ENCODE measurements around the gene ZBTB11. TPM values are rescaled to one million over a fixed set of nuclear protein-coding genes. Genes with fewer than 3 reads are reported as not detected.

ZBTB11 gene
- total RNA-seq, 1 experiment from 2014 or later = 31.3 TPM

DNA sequence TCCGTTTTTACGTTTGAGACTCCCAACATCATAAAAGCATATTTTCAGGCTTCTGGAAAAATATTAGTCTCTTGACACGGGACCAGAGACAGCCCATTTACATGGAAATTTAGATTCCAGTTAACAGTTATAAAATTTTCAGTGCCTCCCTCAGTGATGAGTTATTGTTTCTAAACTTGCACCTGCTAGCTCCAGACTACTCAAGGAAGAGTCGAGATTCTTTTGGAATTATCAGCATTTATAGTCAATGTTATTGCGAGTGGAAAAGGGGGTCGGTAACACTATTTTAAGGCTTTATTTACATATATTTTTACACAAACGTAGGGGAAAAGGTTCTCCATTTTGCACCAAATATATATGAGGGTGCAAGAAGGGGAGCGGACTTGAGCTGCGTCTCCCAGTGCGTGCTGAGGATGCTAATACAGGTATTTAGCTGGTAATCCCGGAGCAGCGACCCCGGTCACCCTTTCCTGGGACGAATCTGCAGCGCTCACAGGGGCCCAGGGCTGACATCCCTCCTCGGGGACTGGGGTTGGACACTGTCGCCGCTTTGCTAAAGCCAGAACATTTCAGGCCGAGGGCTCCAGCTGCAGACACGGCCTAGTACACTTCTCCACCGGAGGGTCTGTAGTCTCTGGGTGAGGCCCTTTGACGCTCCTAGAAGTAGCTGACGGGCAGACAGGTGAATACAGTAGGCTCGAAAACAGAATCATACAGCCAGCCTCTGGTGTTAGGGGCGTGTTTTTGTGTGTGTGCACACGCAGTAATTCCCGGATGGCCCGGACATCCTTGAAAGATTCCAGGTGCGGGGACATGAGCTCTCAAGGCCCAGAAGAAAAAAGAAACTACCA is 729 bp upstream of the ZBTB11 start:
- DNase-seq = peak in 1 of 2 experiments; percentile 36
- H3K27ac ChIP-seq = no peak overlapping the region
- no peaks in the 10 kb centered on the region for H3K9me3 ChIP-seq (replicated peaks)
- H3K27me3 ChIP-seq = no peaks in the 10 kb centered on the region
- peak overlapping the region; percentile 35 for H3K4me3 ChIP-seq
- H3K4me1 ChIP-seq = no peaks in the 10 kb centered on the region
- H3K36me3 ChIP-seq = peaks cover 29% of the 10 kb centered on the region

DNA sequence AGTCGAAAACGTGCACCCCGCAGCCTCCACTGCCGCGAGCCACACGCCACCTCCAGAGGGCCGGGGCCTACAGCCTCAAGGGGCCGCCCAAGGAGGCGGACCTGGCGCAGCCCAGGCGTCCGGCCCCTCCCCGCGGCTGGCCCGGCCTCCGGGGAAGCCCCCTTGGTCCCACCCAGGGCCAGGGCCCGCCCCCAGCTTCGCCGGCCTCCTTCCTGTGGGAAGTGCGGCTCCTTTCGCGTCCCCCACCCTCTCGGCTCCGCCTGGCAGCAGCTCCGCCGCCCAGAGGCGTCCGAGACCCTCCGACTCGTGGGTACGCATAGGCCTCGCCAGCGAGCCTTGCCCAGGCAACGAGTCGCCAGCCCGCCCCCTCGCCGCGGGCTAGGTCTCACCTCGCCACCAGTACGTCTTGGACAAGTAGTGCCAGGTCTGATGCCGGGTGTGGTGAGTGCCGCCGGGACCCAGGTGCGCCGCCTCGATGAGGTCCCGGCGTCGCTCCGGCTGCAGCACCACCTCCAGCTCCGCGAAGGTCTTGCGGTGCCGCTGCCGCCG is 642 bp downstream of the ZBTB11 start:
- no peaks in the 10 kb centered on the region for H3K27me3 ChIP-seq
- peak overlapping the region; percentile 77 for H3K4me3 ChIP-seq
- peak; percentile 99 for DNase-seq
- no peaks in the 10 kb centered on the region for H3K4me1 ChIP-seq
- H3K9me3 ChIP-seq (replicated peaks) = no peaks in the 10 kb centered on the region
- peaks cover 18% of the 10 kb centered on the region for H3K36me3 ChIP-seq
- H3K27ac ChIP-seq = peak overlapping the region; percentile 49

DNA sequence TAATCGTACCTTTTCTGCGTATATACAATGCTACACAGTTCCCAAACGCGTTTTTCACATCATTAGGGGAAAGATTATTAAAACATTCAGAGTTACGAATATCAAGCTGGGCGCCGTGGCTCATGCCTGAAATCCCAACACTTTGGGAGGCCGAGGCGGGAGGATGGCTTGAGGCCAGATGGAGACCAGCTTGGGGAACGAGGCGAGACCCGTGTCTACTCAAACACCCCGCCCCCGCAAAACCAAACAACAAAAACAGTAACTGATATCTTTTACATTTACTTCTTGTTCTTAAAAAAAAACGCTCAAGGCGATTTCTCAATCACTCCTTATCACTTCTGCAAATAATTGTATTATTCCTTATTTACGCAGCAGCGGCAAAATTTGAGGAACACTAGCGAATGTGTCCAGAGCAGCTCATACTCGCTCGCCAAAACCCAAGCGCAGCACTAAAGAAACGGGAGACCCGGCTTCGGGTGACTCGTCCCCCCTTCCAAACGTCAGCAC is 1.2 kb downstream of the ZBTB11 start:
- Histone ChIP-seq H3K27me3 (no peaks in the 10 kb centered on the region), H3K36me3 (peaks cover 18% of the 10 kb centered on the region), H3K4me1 (no peaks in the 10 kb centered on the region), H3K4me3 (peak overlapping the region; percentile 77), H3K9me3 (replicated peaks) (no peaks in the 10 kb centered on the region), H3K27ac (peak overlapping the region; percentile 10)
- DNase-seq = no peak

DNA sequence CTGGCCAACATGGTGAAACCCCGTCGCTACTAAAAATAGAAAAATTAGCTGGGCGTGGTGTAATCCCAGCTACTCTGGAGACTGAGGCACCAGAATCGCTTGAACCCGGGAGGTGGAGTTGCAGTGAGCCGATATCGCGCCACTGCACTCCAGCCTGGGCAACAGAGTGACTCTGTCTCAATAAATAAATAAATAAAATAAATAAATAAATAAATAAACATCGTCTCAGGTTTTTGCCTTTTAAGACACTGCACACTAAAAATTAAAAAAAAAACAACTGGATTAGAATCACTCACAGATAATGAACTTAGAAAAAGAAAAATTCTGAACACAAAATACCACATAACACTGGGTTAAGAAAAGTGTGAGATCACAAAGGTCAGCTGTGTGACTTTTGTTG is 2.4 kb downstream of the ZBTB11 start:
- Histone ChIP-seq H3K27ac (no peak overlapping the region), H3K4me3 (no peak overlapping the region), H3K4me1 (no peaks in the 10 kb centered on the region), H3K9me3 (replicated peaks) (no peaks in the 10 kb centered on the region), H3K36me3 (peaks cover 18% of the 10 kb centered on the region), H3K27me3 (no peaks in the 10 kb centered on the region)
- no peak for DNase-seq

DNA sequence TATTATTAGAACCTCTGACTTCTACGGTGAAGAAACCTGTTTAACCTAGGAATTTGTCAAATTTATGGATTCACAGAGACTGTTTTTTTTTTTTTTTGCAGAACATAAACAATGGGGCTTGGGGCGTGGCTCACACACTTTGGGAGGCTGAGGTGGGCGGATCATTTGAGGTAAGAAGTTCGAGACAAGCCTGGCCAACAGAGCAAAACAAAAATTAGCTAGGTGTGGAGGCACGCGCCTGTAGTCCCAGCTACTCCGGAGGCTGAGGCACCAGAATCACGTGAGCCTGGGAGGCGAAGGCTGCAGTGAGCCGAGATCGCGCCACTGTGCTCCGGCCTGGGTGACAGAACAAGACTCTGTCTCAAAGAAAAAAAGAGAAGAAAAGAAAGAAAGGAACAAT is 3.0 kb downstream of the ZBTB11 start:
- no peaks in the 10 kb centered on the region for H3K4me1 ChIP-seq
- peaks cover 20% of the 10 kb centered on the region for H3K36me3 ChIP-seq
- no peak overlapping the region for H3K27ac ChIP-seq
- H3K4me3 ChIP-seq = no peak overlapping the region
- no peaks in the 10 kb centered on the region for H3K27me3 ChIP-seq
- no peak for DNase-seq
- no peaks in the 10 kb centered on the region for H3K9me3 ChIP-seq (replicated peaks)

DNA sequence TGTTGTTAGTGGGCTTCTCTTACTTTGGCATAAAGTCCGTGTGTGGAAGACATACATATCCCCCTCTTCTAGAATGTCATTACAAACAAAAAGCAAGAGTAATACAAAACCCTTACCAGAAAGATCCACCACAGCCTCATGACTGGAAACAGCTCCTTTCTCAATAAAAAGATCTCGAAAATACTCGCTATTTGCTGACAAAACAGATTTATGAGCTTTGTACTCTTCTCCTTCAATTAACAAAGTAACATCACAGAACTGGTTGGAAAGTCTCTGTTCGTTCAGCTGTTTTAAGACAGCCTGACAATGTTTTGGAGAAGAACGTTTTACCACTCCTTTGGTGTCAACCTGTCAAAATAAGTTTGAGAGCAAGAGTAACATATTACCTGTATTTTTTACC is 5.9 kb downstream of the ZBTB11 start:
- H3K4me1 ChIP-seq = no peaks in the 10 kb centered on the region
- peaks cover 36% of the 10 kb centered on the region for H3K36me3 ChIP-seq
- no peak overlapping the region for H3K27ac ChIP-seq
- DNase-seq = no peak
- H3K9me3 ChIP-seq (replicated peaks) = no peaks in the 10 kb centered on the region; the same call in 1 of the 2 replicates
- no peak overlapping the region for H3K4me3 ChIP-seq
- no peaks in the 10 kb centered on the region for H3K27me3 ChIP-seq

DNA sequence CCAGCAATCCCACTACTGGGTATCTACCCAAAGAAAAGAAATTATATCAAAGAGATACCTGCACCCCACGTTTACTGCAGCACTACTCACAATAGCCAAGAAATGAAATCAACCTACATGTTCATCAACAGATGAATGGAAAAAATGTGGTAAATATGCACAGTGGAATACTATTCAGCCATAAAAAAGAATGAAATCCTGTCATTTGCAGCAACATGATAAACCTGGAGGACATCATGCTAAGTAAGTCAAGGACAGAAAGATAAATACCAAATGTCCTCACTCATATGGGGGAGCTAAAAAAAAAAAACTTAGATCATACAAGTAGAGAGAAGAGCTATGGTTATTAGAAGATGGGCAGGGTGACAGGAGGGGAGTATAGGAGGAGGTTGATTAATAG is 9.1 kb downstream of the ZBTB11 start:
- Histone ChIP-seq H3K4me1 (no peaks in the 10 kb centered on the region), H3K9me3 (replicated peaks) (no peaks in the 10 kb centered on the region; the same call in 1 of the 2 replicates), H3K27me3 (no peaks in the 10 kb centered on the region), H3K4me3 (no peak overlapping the region), H3K36me3 (peaks cover 64% of the 10 kb centered on the region), H3K27ac (no peak overlapping the region)
- no peak for DNase-seq

DNA sequence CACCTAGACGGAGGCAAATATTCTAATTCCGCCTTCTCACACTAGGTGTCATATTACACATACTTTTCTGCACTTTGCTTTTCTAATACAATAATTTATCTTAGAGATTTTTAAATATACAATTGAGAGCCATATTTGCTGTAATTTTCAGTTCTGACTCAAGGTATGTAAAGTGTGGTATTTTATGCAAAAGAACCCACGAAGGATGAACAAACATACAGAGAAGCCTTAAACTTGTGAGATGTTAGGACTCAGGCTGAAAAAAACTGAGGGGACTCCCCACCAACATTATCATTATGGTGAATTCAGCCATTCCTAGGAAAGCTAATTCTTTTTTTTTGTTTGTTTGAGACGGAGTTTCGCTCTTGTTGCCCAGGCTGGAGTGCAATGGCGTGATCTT is 9.6 kb downstream of the ZBTB11 start:
- DNase-seq = no peak
- H3K9me3 ChIP-seq (replicated peaks) = no peaks in the 10 kb centered on the region; the same call in 1 of the 2 replicates

DNA sequence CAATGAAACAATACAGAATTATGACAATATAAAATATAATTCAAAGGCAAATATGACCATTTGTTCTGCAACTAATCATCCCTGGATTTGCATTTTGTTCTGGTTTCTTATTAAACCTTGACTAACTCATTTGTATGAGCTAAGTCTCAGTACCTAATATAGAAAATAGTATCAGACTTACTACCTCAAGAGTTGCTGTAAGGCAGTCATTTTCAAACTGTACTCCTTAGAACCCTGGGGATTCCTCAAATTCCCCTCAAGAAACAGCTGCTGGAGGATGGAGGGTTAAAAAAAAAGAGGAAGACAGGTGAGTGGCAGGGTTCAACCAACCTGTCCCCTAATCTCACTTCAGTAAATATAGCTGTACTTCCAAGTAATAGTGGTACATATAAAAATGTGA is 11.1 kb downstream of the ZBTB11 start:
- peaks cover 70% of the 10 kb centered on the region for H3K36me3 ChIP-seq
- no peak for DNase-seq

More for the DNA sequence above, 9.6 kb downstream of the ZBTB11 start:
- Histone ChIP-seq H3K4me3 (no peak overlapping the region), H3K36me3 (peaks cover 66% of the 10 kb centered on the region), H3K4me1 (no peaks in the 10 kb centered on the region), H3K27ac (no peak overlapping the region), H3K27me3 (no peaks in the 10 kb centered on the region)

DNA sequence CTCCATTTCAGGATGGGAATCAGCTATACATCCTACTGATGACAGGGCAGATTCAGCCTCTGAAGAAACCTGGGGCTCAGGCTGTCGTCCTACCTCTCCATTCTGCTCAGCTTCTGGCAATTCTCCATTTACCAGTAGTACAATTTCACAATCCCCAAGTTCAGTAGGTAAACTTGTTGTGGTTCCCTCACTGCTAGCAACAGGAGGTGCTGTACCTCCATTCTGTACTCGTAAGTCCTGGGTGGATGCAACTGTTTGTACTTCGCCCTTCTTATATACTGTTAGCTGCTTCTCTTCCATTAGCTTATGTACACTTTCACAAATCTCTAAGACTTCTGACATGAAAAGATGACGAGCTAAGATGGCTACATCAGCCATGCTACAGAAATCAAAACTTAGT is 11.6 kb downstream of the ZBTB11 start:
- no peak overlapping the region for H3K27ac ChIP-seq
- no peak overlapping the region for H3K4me3 ChIP-seq
- no peaks in the 10 kb centered on the region; the same call in 1 of the 2 replicates for H3K9me3 ChIP-seq (replicated peaks)
- peaks cover 70% of the 10 kb centered on the region for H3K36me3 ChIP-seq
- no peak for DNase-seq
- no peaks in the 10 kb centered on the region for H3K4me1 ChIP-seq
- no peaks in the 10 kb centered on the region for H3K27me3 ChIP-seq

More for the DNA sequence above, 11.1 kb downstream of the ZBTB11 start:
- Histone ChIP-seq H3K27me3 (no peaks in the 10 kb centered on the region), H3K9me3 (replicated peaks) (no peaks in the 10 kb centered on the region; the same call in 1 of the 2 replicates), H3K27ac (no peak overlapping the region), H3K4me3 (no peak overlapping the region), H3K4me1 (no peaks in the 10 kb centered on the region)

DNA sequence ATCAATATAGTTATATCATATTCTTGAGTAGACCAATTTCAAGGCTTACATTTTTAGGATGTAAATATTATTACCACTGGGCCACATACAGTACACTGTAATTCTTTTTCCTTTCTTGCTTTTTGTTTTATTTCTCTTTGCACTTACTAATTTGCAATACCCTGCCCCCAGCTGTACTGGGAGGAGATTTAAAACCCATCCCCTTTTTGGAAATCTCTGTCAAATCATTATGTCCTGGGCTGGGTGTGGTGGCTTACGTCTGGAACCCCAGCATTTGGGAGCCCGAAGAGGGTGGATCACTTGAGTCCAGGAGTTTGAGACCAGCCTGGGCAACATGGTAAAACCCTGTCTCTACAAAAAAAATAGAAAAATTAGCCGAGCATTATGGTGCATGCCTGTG is 16.2 kb downstream of the ZBTB11 start:
- Histone ChIP-seq H3K4me1 (no peaks in the 10 kb centered on the region), H3K4me3 (no peak overlapping the region), H3K27me3 (no peaks in the 10 kb centered on the region), H3K36me3 (peaks cover 72% of the 10 kb centered on the region), H3K27ac (no peak overlapping the region), H3K9me3 (replicated peaks) (no peaks in the 10 kb centered on the region)
- DNase-seq = no peak

DNA sequence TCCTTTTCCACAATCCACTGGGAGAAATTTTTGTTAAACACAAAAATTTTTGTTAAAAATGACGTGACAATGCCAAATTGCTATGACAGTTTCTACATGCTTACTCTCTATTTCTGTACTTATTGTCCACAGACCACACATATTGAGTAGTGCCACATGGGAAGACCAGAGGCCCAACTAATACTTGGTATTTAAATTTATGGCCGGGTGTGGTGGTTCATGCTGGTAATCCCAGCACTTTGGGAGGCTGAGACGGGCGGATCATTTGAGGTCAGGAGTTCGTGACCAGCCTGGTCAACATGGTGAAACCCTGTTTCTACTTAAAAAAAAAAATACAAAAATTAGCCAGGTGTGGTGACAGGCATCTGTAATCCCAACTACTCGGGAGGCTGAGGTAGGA is 20.3 kb downstream of the ZBTB11 start:
- Histone ChIP-seq H3K4me3 (no peak overlapping the region), H3K4me1 (no peaks in the 10 kb centered on the region), H3K36me3 (peaks cover 65% of the 10 kb centered on the region), H3K27ac (no peak overlapping the region), H3K27me3 (no peaks in the 10 kb centered on the region), H3K9me3 (replicated peaks) (no peaks in the 10 kb centered on the region)
- DNase-seq = no peak

DNA sequence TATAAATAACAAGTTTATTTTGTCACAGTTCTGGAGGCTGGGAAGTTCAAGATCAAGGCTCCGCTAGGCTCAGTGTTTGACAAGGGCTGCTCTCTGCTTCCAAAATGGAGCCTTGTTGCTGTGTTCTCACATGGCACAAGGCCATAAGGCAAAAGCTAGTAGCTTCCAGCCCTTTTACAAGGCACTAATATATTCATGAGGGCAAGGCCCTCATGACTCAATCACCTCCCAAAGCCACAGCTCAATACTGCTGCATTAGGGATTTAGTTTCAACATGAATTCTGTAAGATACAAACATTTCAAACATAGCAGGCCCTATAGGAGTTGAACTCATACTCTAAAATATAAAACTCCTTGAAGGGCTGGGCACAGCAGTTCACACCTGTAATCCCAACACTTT is 30.2 kb downstream of the ZBTB11 start:
- no peak overlapping the region for H3K4me3 ChIP-seq
- peaks cover 33% of the 10 kb centered on the region for H3K36me3 ChIP-seq
- H3K27me3 ChIP-seq = no peaks in the 10 kb centered on the region
- H3K9me3 ChIP-seq (replicated peaks) = no peaks in the 10 kb centered on the region
- no peak for DNase-seq
- peaks cover 14% of the 10 kb centered on the region for H3K4me1 ChIP-seq
- H3K27ac ChIP-seq = no peak overlapping the region

DNA sequence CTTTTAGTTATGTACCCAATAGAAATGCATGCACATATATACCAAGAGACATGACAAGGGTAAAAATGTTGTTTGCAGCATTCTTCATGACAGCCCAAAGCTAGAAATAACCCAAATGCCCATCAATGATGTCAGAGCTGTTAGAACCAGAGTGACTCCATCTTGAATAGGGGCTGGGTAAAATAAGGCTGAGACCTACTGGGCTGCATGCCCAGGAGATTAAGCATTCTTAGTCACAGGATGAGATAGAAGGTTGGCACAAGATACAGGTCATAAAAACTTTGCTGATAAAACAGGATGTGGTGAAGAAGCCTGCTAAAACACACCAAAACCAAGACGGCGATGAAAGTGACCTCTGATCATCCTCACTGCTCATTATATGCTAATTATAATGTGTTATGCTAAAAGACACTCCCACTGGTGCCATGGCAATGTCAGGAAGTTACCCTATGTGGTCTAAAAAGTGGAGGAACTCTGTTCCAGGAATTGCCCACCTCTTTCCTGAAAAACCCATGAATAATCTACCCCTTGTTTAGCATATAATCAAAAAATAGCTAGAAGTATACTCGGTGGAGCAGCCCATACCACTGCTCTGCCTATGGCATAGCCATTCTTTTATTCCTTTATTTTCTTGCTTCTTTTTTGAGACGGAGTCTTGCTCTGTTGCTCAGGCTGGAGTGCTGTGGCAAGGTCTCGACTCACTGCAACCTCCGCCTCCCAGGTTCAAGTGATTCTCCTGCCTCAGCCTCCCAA is 32.9 kb downstream of the ZBTB11 start:
- Histone ChIP-seq H3K4me1 (peaks cover 17% of the 10 kb centered on the region), H3K9me3 (replicated peaks) (no peaks in the 10 kb centered on the region), H3K27ac (peak overlapping the region; percentile 1; the same call in 1 of the 2 replicates), H3K36me3 (peaks cover 8% of the 10 kb centered on the region), H3K4me3 (no peak overlapping the region), H3K27me3 (no peaks in the 10 kb centered on the region)
- peak; percentile 41 to 56 for DNase-seq
